Osteocyte (in vitro differentiated cells): ENCODE measurements around the gene TRIM47. TPM values are rescaled to one million over a fixed set of nuclear protein-coding genes. Genes with fewer than 3 reads are reported as not detected.

Experiments
- DNase-seq: peaks from one replicate; pipeline ENCODE4 v3.0.0; 2021; ENCODE audit warnings: mixed read lengths; ENCODE audit not compliant: unreplicated experiment; ENCODE audit errors: extremely low spot score
- H3K27ac Mint-ChIP-seq: one replicate; pipeline ENCODE4 v1.8.0; 2021; ENCODE audit warnings: mild to moderate bottlenecking, mixed read lengths; ENCODE audit not compliant: unreplicated experiment
- H3K27me3 Mint-ChIP-seq: one replicate; pipeline ENCODE4 v1.8.0; 2021; ENCODE audit warnings: mixed read lengths; ENCODE audit not compliant: unreplicated experiment
- H3K36me3 Mint-ChIP-seq: one replicate; pipeline ENCODE4 v1.8.0; 2021; ENCODE audit warnings: mixed read lengths; ENCODE audit not compliant: unreplicated experiment
- H3K4me1 Mint-ChIP-seq: one replicate; pipeline ENCODE4 v1.8.0; 2021; ENCODE audit warnings: mixed read lengths; ENCODE audit not compliant: unreplicated experiment
- H3K4me3 Mint-ChIP-seq: one replicate; pipeline ENCODE4 v1.8.0; 2021; ENCODE audit warnings: mild to moderate bottlenecking, moderate library complexity, mixed read lengths; ENCODE audit not compliant: unreplicated experiment
- H3K9me3 Mint-ChIP-seq: one replicate; pipeline ENCODE4 v1.8.0; 2021; ENCODE audit warnings: mixed read lengths; ENCODE audit not compliant: unreplicated experiment
- total RNA-seq: library from RNA; stranded (reverse); gene quantifications from 2 replicates; pipeline ENCODE4 v1.2.1, GENCODE V29; 2021
- TF ChIP-seq, protein P1 (sequence below): fragments of 200-600 bp; sonication (generic); IDR thresholded peaks from 2 replicates; pipeline ENCODE4 v1.5.0; 2021; ENCODE audit warnings: antibody characterized with exemption, mild to moderate bottlenecking, moderate library complexity

The TRIM47 gene
- total RNA-seq, 1 donor from 2014 or later = 33.3 TPM

DNA sequence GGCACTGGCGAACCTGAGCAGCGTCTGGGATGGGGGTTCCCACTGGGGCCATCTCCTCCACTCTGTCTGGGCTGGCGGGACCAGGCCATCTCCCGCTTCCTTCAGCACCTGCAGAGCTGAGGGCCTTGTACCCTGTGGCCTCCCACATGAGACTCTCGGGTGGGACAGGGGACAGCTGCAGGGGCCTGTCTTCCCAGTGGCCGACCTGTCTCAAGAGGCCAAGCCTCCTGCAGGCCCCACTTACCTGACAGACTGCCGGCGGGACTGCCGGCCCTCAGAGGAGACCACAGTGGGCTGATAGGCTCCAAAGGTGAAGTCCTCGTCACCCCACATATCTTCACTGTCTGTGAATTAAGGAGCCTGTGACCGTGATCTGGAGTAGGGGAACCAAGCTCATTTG lies 46.7 kb upstream of the TRIM47 start:
- H3K4me1 Mint-ChIP-seq = no peaks in the 10 kb centered on the region
- DNase-seq = no peak
- H3K4me3 Mint-ChIP-seq = no peak overlapping the region
- no peaks in the 10 kb centered on the region for H3K9me3 Mint-ChIP-seq
- H3K27me3 Mint-ChIP-seq = no peaks in the 10 kb centered on the region
- TF ChIP-seq, protein P1, sequence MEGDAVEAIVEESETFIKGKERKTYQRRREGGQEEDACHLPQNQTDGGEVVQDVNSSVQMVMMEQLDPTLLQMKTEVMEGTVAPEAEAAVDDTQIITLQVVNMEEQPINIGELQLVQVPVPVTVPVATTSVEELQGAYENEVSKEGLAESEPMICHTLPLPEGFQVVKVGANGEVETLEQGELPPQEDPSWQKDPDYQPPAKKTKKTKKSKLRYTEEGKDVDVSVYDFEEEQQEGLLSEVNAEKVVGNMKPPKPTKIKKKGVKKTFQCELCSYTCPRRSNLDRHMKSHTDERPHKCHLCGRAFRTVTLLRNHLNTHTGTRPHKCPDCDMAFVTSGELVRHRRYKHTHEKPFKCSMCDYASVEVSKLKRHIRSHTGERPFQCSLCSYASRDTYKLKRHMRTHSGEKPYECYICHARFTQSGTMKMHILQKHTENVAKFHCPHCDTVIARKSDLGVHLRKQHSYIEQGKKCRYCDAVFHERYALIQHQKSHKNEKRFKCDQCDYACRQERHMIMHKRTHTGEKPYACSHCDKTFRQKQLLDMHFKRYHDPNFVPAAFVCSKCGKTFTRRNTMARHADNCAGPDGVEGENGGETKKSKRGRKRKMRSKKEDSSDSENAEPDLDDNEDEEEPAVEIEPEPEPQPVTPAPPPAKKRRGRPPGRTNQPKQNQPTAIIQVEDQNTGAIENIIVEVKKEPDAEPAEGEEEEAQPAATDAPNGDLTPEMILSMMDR = no peak
- peaks cover 8% of the 10 kb centered on the region for H3K36me3 Mint-ChIP-seq
- no peak overlapping the region for H3K27ac Mint-ChIP-seq

- no peak for DNase-seq
- Mint-ChIP-seq H3K4me3 (no peak overlapping the region), H3K9me3 (no peaks in the 10 kb centered on the region), H3K36me3 (peaks cover 8% of the 10 kb centered on the region), H3K27me3 (no peaks in the 10 kb centered on the region), H3K4me1 (no peaks in the 10 kb centered on the region), H3K27ac (no peak overlapping the region)
- TF ChIP-seq, protein P1 = no peak
These were observed 44.8 kb upstream of the TRIM47 start for GRCh38 chr17:75922963-75923874.

DNA sequence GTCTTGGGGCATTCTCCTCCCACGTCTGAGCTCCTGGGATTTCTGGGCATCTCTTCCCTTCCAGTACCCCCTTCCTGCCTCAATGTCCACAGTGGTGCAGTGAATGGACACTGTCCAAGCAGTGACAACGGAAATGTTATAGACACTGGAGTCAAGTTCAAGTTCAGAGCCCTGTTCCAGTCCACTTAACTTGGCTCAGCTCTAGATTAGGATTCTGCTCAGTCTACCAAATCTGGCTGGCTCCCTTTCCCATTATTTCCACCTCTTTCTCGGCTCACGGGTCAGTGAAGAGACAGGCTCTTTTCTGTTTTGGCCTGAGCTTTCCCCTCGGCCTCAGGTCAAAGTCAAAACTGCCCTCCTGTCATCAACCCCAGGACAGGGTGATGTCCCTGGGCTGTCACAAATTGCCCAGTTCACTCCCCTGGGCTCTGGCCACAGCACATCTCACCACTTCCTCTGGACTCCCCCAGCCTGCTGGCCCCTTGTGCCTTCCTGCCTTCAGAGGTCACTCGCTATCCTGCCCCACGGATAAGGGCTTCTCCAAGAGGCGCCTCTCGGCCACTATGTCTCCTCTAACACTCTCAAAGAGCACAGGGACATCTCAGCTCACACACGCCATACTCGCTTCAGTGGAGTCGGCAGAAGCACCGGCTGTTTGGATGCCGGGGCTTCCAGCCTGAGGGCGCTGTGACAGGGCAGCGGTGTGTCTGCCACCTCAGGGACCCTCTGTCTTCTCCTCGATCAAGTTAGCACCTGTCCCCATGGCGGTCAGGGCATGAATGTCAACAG lies 44.0 kb upstream of the TRIM47 start:
- H3K4me1 Mint-ChIP-seq = no peaks in the 10 kb centered on the region
- peaks cover 8% of the 10 kb centered on the region for H3K36me3 Mint-ChIP-seq
- no peaks in the 10 kb centered on the region for H3K27me3 Mint-ChIP-seq
- no peak for DNase-seq
- no peaks in the 10 kb centered on the region for H3K9me3 Mint-ChIP-seq
- TF ChIP-seq, protein P1 = no peak
- no peak overlapping the region for H3K4me3 Mint-ChIP-seq
- no peak overlapping the region for H3K27ac Mint-ChIP-seq

GRCh38 chr17:75921596-75921995 lies 43.2 kb upstream of the TRIM47 start:
- no peaks in the 10 kb centered on the region for H3K4me1 Mint-ChIP-seq
- TF ChIP-seq, protein P1 = no peak
- H3K27me3 Mint-ChIP-seq = no peaks in the 10 kb centered on the region
- H3K36me3 Mint-ChIP-seq = peaks cover 9% of the 10 kb centered on the region
- no peak overlapping the region for H3K4me3 Mint-ChIP-seq
- no peak for DNase-seq
- no peaks in the 10 kb centered on the region for H3K9me3 Mint-ChIP-seq
- H3K27ac Mint-ChIP-seq = no peak overlapping the region

DNA sequence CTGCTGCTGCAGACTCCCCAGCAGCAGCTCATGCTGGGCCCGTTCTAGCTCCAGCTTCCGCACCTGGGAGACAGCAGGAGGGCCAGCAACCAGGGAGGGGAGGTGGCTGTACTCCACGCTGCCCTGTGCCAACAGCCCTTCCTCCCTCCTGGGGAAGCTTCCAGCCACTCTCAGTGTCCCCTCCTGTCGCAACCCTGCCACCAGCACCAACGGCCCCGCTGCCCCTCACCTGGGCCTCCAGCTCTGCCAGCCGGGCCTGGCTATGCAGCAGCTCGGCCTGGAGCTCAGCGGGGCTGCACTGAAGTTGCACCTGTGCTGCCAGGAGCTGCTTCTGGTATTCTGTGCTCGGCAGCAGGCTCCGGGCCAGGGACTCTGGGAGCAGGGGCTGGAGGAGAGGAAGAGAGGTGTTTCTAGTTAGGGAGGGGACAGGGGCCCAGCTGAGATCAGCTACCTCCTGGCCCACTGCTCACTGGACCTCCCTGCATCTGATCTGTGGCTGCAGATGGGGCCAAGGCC lies 41.7 kb upstream of the TRIM47 start:
- no peak for DNase-seq
- no peaks in the 10 kb centered on the region for H3K4me1 Mint-ChIP-seq
- H3K9me3 Mint-ChIP-seq = no peaks in the 10 kb centered on the region
- peaks cover 9% of the 10 kb centered on the region for H3K36me3 Mint-ChIP-seq
- H3K27me3 Mint-ChIP-seq = no peaks in the 10 kb centered on the region
- H3K27ac Mint-ChIP-seq = no peak overlapping the region
- TF ChIP-seq, protein P1 = no peak
- no peak overlapping the region for H3K4me3 Mint-ChIP-seq
